NCI-H748 (cell line): Measurements from ENCODE around the gene SFT2D2.
A peak's percentile ranks its signal among the peaks of the same experiment; 100 is the strongest.

Experiments
- DNase-seq: peaks from one replicate; lab custom pipeline; 2025; ENCODE audit not compliant: unreplicated experiment; lab: John Stamatoyannopoulos, UW

The SFT2D2 gene

DNA sequence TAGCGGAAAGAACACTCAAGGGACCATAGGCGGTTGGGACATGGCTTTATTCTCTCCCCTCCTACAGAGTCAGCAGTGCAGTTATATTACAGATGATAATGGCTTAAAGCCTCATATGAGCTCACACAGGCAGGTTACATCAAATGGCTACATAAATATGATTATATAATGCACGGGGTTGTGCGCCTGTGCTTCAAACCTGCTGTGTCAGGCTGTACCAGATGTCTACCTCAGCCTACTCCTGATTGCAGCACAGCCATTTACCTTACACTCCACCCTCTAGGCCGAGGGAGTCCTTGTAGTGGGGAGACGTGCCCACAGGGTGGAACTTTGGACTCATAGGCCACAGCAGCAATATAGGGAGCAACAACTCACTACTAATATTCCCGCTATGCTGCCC, 38.5 kb downstream of the SFT2D2 start:
- DNase-seq = no peak

GRCh38 chr1:168265596-168265995, 39.8 kb downstream of the SFT2D2 start:
- DNase-seq = no peak

- no peak for DNase-seq
Measured at GRCh38 chr1:168266644-168267186, 40.9 kb downstream of the SFT2D2 start.

- DNase-seq = no peak
Measured at GRCh38 chr1:168271636-168272035, 45.8 kb downstream of the SFT2D2 start.

GRCh38 chr1:168273575-168273974, 47.8 kb downstream of the SFT2D2 start:
- no peak for DNase-seq

GRCh38 chr1:168279253-168279652, 53.4 kb downstream of the SFT2D2 start:
- DNase-seq = peak; percentile 23

- DNase-seq = no peak
Measured at GRCh38 chr1:168280296-168280927, 54.6 kb downstream of the SFT2D2 start, which contains the start of gene TBX19. TBX19 (plus strand) TSS chr1:168280877; CDS start chr1:168281091, 214 bp downstream.

- no peak for DNase-seq
Measured at GRCh38 chr1:168281603-168282325, 56.0 kb downstream of the SFT2D2 start.

DNA sequence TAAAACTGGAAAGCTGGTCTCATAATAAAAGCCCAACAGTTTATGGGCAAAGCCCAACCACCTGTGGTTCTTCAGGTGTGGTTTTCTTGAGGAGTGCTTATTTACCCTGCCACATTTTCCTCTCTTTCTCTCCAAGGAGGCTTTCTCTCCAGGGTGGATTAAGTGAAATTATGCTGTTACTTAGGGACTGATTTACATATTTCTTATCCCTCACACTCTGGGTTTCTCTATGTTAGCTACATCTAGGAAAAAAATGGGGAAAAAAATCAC, 59.7 kb downstream of the SFT2D2 start:
- peak; percentile 78 for DNase-seq

DNA sequence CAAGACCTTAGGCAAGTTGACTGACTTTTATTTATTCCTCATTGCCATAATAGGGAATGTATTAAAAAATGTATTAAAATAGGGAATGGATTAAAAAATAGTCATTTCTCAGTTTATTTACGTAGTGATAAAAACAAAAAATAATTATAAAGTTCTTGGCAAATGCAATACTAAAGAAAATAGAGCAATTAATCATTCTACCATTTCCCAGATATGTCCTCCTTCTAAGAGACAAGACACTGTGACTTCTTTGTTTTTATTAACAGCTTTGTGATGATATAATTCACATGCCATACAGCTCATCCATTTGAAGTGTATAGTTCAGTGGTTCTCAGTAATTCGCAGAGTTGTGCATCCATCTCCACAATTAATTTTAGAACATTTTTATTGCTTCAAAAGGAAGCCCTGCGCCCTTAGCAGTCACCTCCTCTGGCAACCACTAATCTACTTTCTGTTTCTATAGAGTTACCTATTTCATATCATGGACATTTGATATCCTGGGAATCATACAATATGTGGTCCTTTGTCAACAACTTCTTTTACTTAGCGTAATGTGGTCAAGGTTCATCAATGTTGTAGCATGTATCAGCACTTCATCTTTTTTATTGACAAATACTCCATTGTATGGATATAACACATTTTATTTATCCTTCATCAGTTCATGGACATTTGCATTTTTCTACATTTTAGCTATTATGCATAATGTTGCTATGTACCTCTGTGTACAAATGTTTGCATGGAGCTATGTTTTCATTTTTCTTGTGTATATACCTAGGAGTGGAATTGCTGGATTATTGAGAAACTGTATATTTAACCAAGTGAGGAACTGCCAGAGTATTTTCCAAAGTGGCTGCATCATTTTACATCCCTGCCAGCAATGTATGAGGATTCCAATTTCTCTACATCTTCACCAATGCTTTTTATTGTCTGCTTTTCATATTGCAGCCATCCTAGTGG, 60.4 kb downstream of the SFT2D2 start:
- peak; percentile 33 for DNase-seq

GRCh38 chr1:168287237-168287664, 61.4 kb downstream of the SFT2D2 start:
- no peak for DNase-seq

- no peak for DNase-seq
Measured at GRCh38 chr1:168288311-168289052, 62.7 kb downstream of the SFT2D2 start.

DNA sequence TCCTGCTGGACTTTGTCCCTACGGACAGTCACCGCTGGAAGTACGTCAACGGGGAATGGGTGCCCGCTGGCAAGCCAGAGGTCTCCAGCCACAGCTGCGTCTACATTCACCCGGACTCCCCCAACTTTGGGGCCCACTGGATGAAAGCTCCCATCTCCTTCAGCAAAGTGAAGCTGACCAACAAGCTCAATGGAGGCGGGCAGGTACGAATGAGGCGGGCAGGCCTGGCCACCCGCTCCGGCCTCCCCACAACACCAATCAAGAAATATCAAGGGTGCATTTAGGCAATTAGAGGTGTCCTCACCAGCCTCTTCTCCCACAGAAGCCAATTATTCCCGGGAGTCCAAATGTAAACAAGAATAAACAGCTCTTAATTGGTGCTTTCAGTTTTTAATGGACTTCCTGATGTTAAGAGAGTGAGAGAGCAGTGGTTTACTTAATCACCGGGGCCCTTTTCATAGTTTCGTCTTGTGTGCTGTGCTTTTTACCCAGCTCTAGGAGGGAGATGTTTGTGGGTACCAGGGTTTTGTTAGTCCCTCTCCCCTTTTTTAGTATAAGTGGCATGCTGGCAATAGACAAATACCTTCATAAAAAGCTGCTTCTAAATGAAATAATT, 65.5 kb downstream of the SFT2D2 start:
- peak; percentile 98 for DNase-seq

GRCh38 chr1:168293356-168293755, 67.6 kb downstream of the SFT2D2 start:
- no peak for DNase-seq

DNA sequence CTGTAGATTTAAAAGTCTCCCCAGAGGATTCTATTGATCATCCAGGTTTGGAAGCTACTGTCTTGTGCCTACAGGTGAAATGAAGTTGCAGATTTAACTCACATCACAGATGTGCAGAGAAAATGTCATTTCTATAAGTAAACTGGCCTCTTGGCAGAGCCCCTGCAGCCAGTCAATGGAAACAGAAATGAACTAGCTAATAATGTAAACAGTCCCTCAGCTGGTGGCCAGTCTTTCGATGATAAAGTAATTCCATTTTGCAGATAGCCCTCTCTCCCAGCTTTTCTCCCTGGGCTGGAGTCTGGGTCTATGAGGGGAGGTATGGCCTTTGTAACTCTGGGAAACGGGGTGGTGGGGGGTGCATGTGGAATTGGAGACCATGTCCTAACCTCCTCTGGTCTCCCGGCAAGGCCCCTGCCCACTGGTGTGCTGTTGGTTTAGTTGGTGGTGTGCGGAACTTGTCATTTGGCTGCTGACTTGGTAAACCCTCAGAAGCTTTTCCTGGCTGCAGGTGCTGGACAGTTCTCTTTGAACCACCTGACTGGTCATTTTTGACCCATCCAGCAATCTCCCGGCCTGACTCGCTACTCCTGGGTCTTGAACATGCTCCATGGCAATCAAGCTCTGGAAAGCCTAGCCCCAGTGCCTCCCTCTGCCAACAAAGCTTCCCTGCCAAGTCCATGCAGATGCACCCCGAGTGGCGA, 69.8 kb downstream of the SFT2D2 start:
- no peak for DNase-seq

DNA sequence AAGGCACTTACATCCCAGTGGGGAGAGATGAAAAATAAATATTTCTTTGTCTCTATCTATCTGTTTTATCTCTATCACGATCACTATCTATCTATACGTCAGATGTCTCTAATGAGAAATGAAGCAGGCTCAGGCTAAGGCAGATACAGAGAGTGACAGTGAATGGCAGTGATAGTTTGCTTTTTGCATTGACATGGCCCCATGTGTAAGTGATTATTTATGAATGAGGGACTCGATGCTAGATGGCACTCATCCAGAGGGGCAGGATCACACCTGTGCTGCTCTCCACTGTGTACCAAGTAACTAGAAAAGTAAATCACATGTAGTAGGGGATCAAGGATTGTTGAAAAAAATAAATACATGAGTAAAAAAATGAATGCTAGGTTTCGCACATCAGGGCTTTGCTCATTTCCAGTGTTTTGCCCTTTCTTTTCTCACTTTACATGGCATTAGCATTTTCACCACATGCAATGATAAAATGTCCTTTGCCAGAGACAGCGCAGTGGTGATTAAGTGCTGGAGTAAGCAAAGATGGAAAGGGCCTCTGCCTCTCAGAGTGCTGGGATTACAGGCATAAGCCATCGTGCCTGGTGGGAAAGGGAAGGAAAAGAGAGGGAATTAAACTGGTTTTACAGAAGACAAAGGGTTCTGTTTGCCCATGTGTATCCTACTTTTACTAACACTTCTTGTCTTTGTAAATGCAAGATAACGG, 71.4 kb downstream of the SFT2D2 start:
- DNase-seq = peak; percentile 69

GRCh38 chr1:168298446-168298845, 72.6 kb downstream of the SFT2D2 start:
- no peak for DNase-seq

GRCh38 chr1:168300626-168301025, 74.8 kb downstream of the SFT2D2 start:
- no peak for DNase-seq
